H9 (cell line): ENCODE results near the gene GM2A. TPM values are rescaled to one million over a fixed set of nuclear protein-coding genes. Genes with fewer than 3 reads are reported as not detected.

Experiments
- DNase-seq: peaks from one replicate; pipeline ENCODE4 v3.0.0-alpha.2; 2017
- H2AFZ ChIP-seq: one replicate; pipeline ENCODE4 v1.6.1; 2013; ENCODE audit warnings: mild to moderate bottlenecking, low read length, control low read depth, moderate library complexity
- H2AK5ac ChIP-seq: 2 replicates; pipeline ENCODE4 v1.6.1; 2013; ENCODE audit warnings: low read length, control low read depth, mixed read lengths; ENCODE audit not compliant: insufficient read length
- H2BK120ac ChIP-seq: one replicate; pipeline ENCODE4 v1.6.1; 2013; ENCODE audit warnings: low read depth, mild to moderate bottlenecking, low read length, control low read depth, inconsistent platforms; ENCODE audit not compliant: poor library complexity, severe bottlenecking
- H2BK12ac ChIP-seq: 2 replicates; pipeline ENCODE4 v1.6.1; 2013; ENCODE audit warnings: low read length, control low read depth, mixed read lengths, low read depth; ENCODE audit not compliant: insufficient read length
- H2BK15ac ChIP-seq: 2 replicates; pipeline ENCODE4 v1.6.1; 2013; ENCODE audit warnings: low read depth, low read length, control low read depth
- H2BK20ac ChIP-seq: one replicate; pipeline ENCODE4 v1.6.1; 2013; ENCODE audit warnings: low read depth, mild to moderate bottlenecking, low read length, control low read depth, inconsistent platforms; ENCODE audit not compliant: poor library complexity, severe bottlenecking
- H2BK5ac ChIP-seq: 2 replicates; pipeline ENCODE4 v1.6.1; 2013; ENCODE audit warnings: low read length, control low read depth, mixed read lengths; ENCODE audit not compliant: insufficient read length
- H3K14ac ChIP-seq: 2 replicates; pipeline ENCODE4 v1.6.1; 2013; ENCODE audit warnings: low read length, control low read depth; ENCODE audit not compliant: insufficient read depth
- H3K18ac ChIP-seq: 2 replicates; pipeline ENCODE4 v1.6.1; 2013; ENCODE audit warnings: low read depth, mild to moderate bottlenecking, mixed read lengths, low read length, control low read depth; ENCODE audit not compliant: insufficient read length
- H3K23ac ChIP-seq: 2 replicates; pipeline ENCODE4 v1.6.1; 2013; ENCODE audit warnings: low read length, control low read depth, mixed read lengths, low read depth; ENCODE audit not compliant: insufficient read length
- H3K23me2 ChIP-seq: 2 replicates; pipeline ENCODE4 v1.6.1; 2013; ENCODE audit warnings: low read depth, mild to moderate bottlenecking, mixed read lengths, low read length, control low read depth; ENCODE audit not compliant: insufficient read length, poor library complexity, severe bottlenecking
- H3K27ac ChIP-seq: 2 replicates; pipeline ENCODE4 v1.5.1; 2013; ENCODE audit warnings: low read length, control low read depth, mixed read lengths, low read depth; ENCODE audit not compliant: insufficient read length
- H3K27me3 ChIP-seq: 2 replicates; pipeline ENCODE4 v1.6.1; 2013; ENCODE audit warnings: low read length, control low read depth, inconsistent platforms; ENCODE audit not compliant: insufficient read depth
- H3K4ac ChIP-seq: 2 replicates; pipeline ENCODE4 v1.6.1; 2013; ENCODE audit warnings: low read depth, mild to moderate bottlenecking, control low read depth, inconsistent platforms, low read length, moderate library complexity
- H3K4me1 ChIP-seq: 2 replicates; pipeline ENCODE4 v1.6.1; 2013; ENCODE audit warnings: low read length, control low read depth, inconsistent platforms; ENCODE audit not compliant: insufficient read depth
- H3K4me2 ChIP-seq: 2 replicates; pipeline ENCODE4 v1.6.1; 2013; ENCODE audit warnings: low read length, control low read depth, mixed read lengths; ENCODE audit not compliant: insufficient read length, insufficient read depth
- H3K56ac ChIP-seq: 2 replicates; pipeline ENCODE4 v1.6.1; 2013; ENCODE audit warnings: low read depth, mild to moderate bottlenecking, mixed read lengths, low read length, control low read depth; ENCODE audit not compliant: insufficient read length
- H3K79me1 ChIP-seq: 2 replicates; pipeline ENCODE4 v1.6.1; 2013; ENCODE audit warnings: low read depth, mild to moderate bottlenecking, moderate library complexity, low read length, control low read depth, inconsistent platforms; ENCODE audit not compliant: insufficient read depth, poor library complexity, severe bottlenecking
- H3K79me2 ChIP-seq: 2 replicates; pipeline ENCODE4 v1.6.1; 2013; ENCODE audit warnings: low read length, control low read depth, inconsistent platforms; ENCODE audit not compliant: insufficient read depth
- H3K9ac ChIP-seq: 2 replicates; pipeline ENCODE4 v1.6.1; 2013; ENCODE audit warnings: low read length, control low read depth, mixed read lengths; ENCODE audit not compliant: insufficient read length; ENCODE audit errors: extremely low read depth
- H3K9me3 ChIP-seq: one replicate; pipeline ENCODE4 v1.6.1; 2013; ENCODE audit warnings: low read depth, low read length, inconsistent platforms; ENCODE audit not compliant: control insufficient read depth
- H3T11ph ChIP-seq: one replicate; pipeline ENCODE4 v1.6.1; 2013; ENCODE audit warnings: mild to moderate bottlenecking, low read length, control low read depth, inconsistent platforms
- H4K20me1 ChIP-seq: one replicate; pipeline ENCODE4 v1.6.1; 2013; ENCODE audit not compliant: control insufficient read depth, insufficient read length, insufficient read depth
- H4K5ac ChIP-seq: 2 replicates; pipeline ENCODE4 v1.6.1; 2013; ENCODE audit warnings: low read depth, mild to moderate bottlenecking, mixed read lengths, low read length, control low read depth; ENCODE audit not compliant: insufficient read length
- H4K8ac ChIP-seq: replicated peaks from 2 replicates; pipeline ENCODE4 v1.6.1; 2013; ENCODE audit warnings: low read length, control low read depth, mixed read lengths, low read depth; ENCODE audit not compliant: insufficient read length
- H4K91ac ChIP-seq: 2 replicates; pipeline ENCODE4 v1.6.1; 2013; ENCODE audit warnings: low read depth, mild to moderate bottlenecking, moderate library complexity, mixed read lengths, low read length, control low read depth; ENCODE audit not compliant: insufficient read length
- H3K27ac Mint-ChIP-seq, 3 experiments: 2 replicates in 2 of 3; 3 replicates in 1 of 3; pipeline ENCODE4 v1.8.0; 2020 to 2021; ENCODE audit warnings: mixed read lengths in 3 of 3, mild to moderate bottlenecking in 1 of 3, moderate library complexity in 1 of 3
- H3K27me3 Mint-ChIP-seq: 2 replicates; pipeline ENCODE4 v1.8.0; 2021; ENCODE audit warnings: low read depth, mild to moderate bottlenecking, moderate library complexity, mixed read lengths
- H3K36me3 Mint-ChIP-seq, 3 experiments: 2 replicates in 2 of 3; 3 replicates in 1 of 3; pipeline ENCODE4 v1.8.0; 2020 to 2021; ENCODE audit warnings: low read depth in 3 of 3, mixed read lengths in 3 of 3; ENCODE audit not compliant: insufficient read depth in 1 of 3
- H3K4me1 Mint-ChIP-seq, 2 experiments: 2 replicates each; pipeline ENCODE4 v1.8.0; 2020; ENCODE audit warnings: mixed read lengths in 2 of 2
- H3K4me3 Mint-ChIP-seq, 2 experiments: 2 replicates in 1 of 2; 3 replicates in 1 of 2; pipeline ENCODE4 v1.8.0; 2020 to 2021; ENCODE audit warnings: mild to moderate bottlenecking in 2 of 2, mixed read lengths in 2 of 2, moderate library complexity in 1 of 2
- H3K9me3 Mint-ChIP-seq, 2 experiments: 2 replicates in 1 of 2; 3 replicates in 1 of 2; pipeline ENCODE4 v1.8.0; 2020; ENCODE audit warnings: mild to moderate bottlenecking in 2 of 2, mixed read lengths in 2 of 2, moderate library complexity in 1 of 2
- WGBS: extraction: QIAGEN DNeasy Blood & Tissue Kit; methylation state at CpG from one replicate; pipeline ENCODE4 v1.1.7; 2013; ENCODE audit warnings: missing lambda C conversion rate, low lambda C conversion rate, mixed read lengths; ENCODE audit not compliant: insufficient read length; ENCODE audit errors: extremely low coverage; 5-methylcytosine and 5-hydroxymethylcytosine counted together
- total RNA-seq: library from RNA; stranded (reverse); gene quantifications from 2 replicates; pipeline ENCODE4 v1.2.1, GENCODE V29; 2021
- TF ChIP-seq, protein P1 (sequence below): fragments of 200-600 bp; sonication (generic); conservative IDR thresholded peaks from 3 replicates; pipeline ENCODE4 v1.8.0; 2021; ENCODE audit warnings: antibody characterized with exemption, mild to moderate bottlenecking

Gene GM2A
- total RNA-seq, 1 experiment from 2014 or later: 27.8 TPM

DNA sequence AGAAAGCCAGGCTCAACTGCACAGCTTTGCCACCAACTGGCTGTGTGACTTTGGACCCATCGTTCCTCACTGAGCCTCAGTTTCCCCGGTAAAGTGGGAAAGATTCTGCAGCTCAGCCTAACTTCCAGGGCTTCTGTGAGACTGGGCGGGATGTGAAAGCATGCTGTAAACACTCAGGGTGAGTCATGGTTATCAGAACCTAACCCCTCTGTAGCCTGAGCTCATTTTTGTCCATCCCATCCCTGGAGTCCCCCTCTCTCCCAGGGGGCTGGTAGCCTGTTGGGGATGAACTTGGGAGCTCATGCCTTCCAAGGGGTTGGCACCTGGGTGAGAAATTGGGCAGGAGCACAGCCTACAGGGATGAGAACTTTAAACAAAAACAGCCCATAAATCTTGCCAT is 31.4 kb upstream of the GM2A start:
- no peak overlapping the region for H3K27ac Mint-ChIP-seq
- Histone ChIP-seq H4K91ac (no peak overlapping the region), H3K4me2 (no peak overlapping the region), H2AK5ac (no peak overlapping the region), H3K56ac (no peak overlapping the region), H3K4ac (no peak overlapping the region), H3K27ac (no peak overlapping the region), H2BK15ac (no peak overlapping the region), H3K4me1 (no peaks in the 10 kb centered on the region), H3K9me3 (no peaks in the 10 kb centered on the region), H2AFZ (no peak overlapping the region), H3K79me2 (no peaks in the 10 kb centered on the region), H3K14ac (no peak overlapping the region; the same call in 1 of the 2 replicates), H3T11ph (no peak overlapping the region), H4K8ac (no peak overlapping the region), H2BK20ac (no peak overlapping the region), H4K20me1 (no peaks in the 10 kb centered on the region), H3K23ac (no peak overlapping the region), H3K9ac (no peak overlapping the region), H2BK12ac (no peak overlapping the region), H2BK120ac (no peak overlapping the region), H2BK5ac (no peak overlapping the region), H4K5ac (no peak overlapping the region), H3K27me3 (no peaks in the 10 kb centered on the region), H3K18ac (no peak overlapping the region), H3K23me2 (peaks cover 3% of the 10 kb centered on the region), H3K79me1 (no peaks in the 10 kb centered on the region)
- DNase-seq: no peak
- H3K9me3 Mint-ChIP-seq: no peaks in the 10 kb centered on the region
- no CpG with 5 or more reads among the region's 3 CpGs for WGBS
- H3K4me3 Mint-ChIP-seq: no peak overlapping the region
- peaks cover 17% of the 10 kb centered on the region for H3K27me3 Mint-ChIP-seq
- peaks cover 17 to 22% of the 10 kb centered on the region in 2 experiments for H3K4me1 Mint-ChIP-seq
- TF ChIP-seq, protein P1, sequence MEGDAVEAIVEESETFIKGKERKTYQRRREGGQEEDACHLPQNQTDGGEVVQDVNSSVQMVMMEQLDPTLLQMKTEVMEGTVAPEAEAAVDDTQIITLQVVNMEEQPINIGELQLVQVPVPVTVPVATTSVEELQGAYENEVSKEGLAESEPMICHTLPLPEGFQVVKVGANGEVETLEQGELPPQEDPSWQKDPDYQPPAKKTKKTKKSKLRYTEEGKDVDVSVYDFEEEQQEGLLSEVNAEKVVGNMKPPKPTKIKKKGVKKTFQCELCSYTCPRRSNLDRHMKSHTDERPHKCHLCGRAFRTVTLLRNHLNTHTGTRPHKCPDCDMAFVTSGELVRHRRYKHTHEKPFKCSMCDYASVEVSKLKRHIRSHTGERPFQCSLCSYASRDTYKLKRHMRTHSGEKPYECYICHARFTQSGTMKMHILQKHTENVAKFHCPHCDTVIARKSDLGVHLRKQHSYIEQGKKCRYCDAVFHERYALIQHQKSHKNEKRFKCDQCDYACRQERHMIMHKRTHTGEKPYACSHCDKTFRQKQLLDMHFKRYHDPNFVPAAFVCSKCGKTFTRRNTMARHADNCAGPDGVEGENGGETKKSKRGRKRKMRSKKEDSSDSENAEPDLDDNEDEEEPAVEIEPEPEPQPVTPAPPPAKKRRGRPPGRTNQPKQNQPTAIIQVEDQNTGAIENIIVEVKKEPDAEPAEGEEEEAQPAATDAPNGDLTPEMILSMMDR: no peak
- H3K36me3 Mint-ChIP-seq: peaks cover 0 to 2% (median 0%) of the 10 kb centered on the region in 3 experiments; a peak in 1 of 7 replicates
